ENCODE results near the gene KCNJ12. TPM values are rescaled to one million over a fixed set of nuclear protein-coding genes. Genes with fewer than 3 reads are reported as not detected.
A peak's percentile ranks its signal among the peaks of the same experiment; 100 is the strongest.
"Not testable (repeated sequence)": the region's sequence is repeated elsewhere in the genome, so short reads cannot be mapped to it uniquely, and the experiment has no call there.

Gene KCNJ12
- total RNA-seq, 1 donor from 2014 or later = 6.1 TPM

- H3K36me3 Mint-ChIP-seq (ENCODE audit: low read depth) = no peaks in the 10 kb centered on the region
- no peak for TF ChIP-seq CTCF (conservative IDR thresholded peaks at IDR 0.05)
- H3K9me3 Mint-ChIP-seq = no peaks in the 10 kb centered on the region
- H3K4me3 Mint-ChIP-seq = no peak overlapping the region
- no peaks in the 10 kb centered on the region for H3K4me1 Mint-ChIP-seq
- no peaks in the 10 kb centered on the region for H3K27me3 Mint-ChIP-seq (ENCODE audit: low read depth)
- DNase-seq (ENCODE audit: low read depth, low spot score) = no peak
- H3K27ac Mint-ChIP-seq (ENCODE audit: unreplicated experiment) = no peak overlapping the region
Measured at GRCh38 chr17:21425321-21425720, 49.2 kb downstream of the KCNJ12 start.

GRCh38 chr17:21425736-21426135 is 49.6 kb downstream of the KCNJ12 start:
- H3K9me3 Mint-ChIP-seq = no peaks in the 10 kb centered on the region
- H3K36me3 Mint-ChIP-seq (ENCODE audit: low read depth) = no peaks in the 10 kb centered on the region
- no peaks in the 10 kb centered on the region for H3K27me3 Mint-ChIP-seq (ENCODE audit: low read depth)
- no peak for TF ChIP-seq CTCF (conservative IDR thresholded peaks at IDR 0.05)
- no peak for DNase-seq (ENCODE audit: low read depth, low spot score)
- H3K4me1 Mint-ChIP-seq = no peaks in the 10 kb centered on the region
- no peak overlapping the region for H3K4me3 Mint-ChIP-seq
- no peak overlapping the region for H3K27ac Mint-ChIP-seq (ENCODE audit: unreplicated experiment)

- not testable (repeated sequence) for H3K27ac Mint-ChIP-seq (ENCODE audit: unreplicated experiment); H3K9me3 Mint-ChIP-seq; DNase-seq (ENCODE audit: low read depth, low spot score); H3K36me3 Mint-ChIP-seq (ENCODE audit: low read depth); H3K27me3 Mint-ChIP-seq (ENCODE audit: low read depth); H3K4me1 Mint-ChIP-seq; H3K4me3 Mint-ChIP-seq
Measured at GRCh38 chr17:21426246-21426645, 50.1 kb downstream of the KCNJ12 start.

- not testable (repeated sequence) for DNase-seq (ENCODE audit: low read depth, low spot score); H3K4me3 Mint-ChIP-seq; H3K9me3 Mint-ChIP-seq; H3K36me3 Mint-ChIP-seq (ENCODE audit: low read depth); H3K27ac Mint-ChIP-seq (ENCODE audit: unreplicated experiment); H3K27me3 Mint-ChIP-seq (ENCODE audit: low read depth); H3K4me1 Mint-ChIP-seq
Measured at GRCh38 chr17:21426876-21427275, 50.7 kb downstream of the KCNJ12 start.

- H3K4me1 Mint-ChIP-seq; H3K27me3 Mint-ChIP-seq (ENCODE audit: low read depth); DNase-seq (ENCODE audit: low read depth, low spot score); H3K4me3 Mint-ChIP-seq; H3K9me3 Mint-ChIP-seq; H3K36me3 Mint-ChIP-seq (ENCODE audit: low read depth); H3K27ac Mint-ChIP-seq (ENCODE audit: unreplicated experiment): not testable (repeated sequence)
Measured at GRCh38 chr17:21427727-21428126, 51.6 kb downstream of the KCNJ12 start.

- H3K27me3 Mint-ChIP-seq (ENCODE audit: low read depth); H3K4me1 Mint-ChIP-seq; H3K36me3 Mint-ChIP-seq (ENCODE audit: low read depth); H3K27ac Mint-ChIP-seq (ENCODE audit: unreplicated experiment); H3K9me3 Mint-ChIP-seq; H3K4me3 Mint-ChIP-seq; DNase-seq (ENCODE audit: low read depth, low spot score): not testable (repeated sequence)
Measured at GRCh38 chr17:21428752-21429424, 52.7 kb downstream of the KCNJ12 start.

GRCh38 chr17:21429921-21430628 is 53.9 kb downstream of the KCNJ12 start:
- not testable (repeated sequence) for H3K36me3 Mint-ChIP-seq (ENCODE audit: low read depth); H3K27ac Mint-ChIP-seq (ENCODE audit: unreplicated experiment); H3K27me3 Mint-ChIP-seq (ENCODE audit: low read depth); DNase-seq (ENCODE audit: low read depth, low spot score); H3K4me1 Mint-ChIP-seq; H3K9me3 Mint-ChIP-seq; H3K4me3 Mint-ChIP-seq

GRCh38 chr17:21433971-21434370 is 57.8 kb downstream of the KCNJ12 start:
- H3K4me1 Mint-ChIP-seq; H3K4me3 Mint-ChIP-seq; H3K27me3 Mint-ChIP-seq (ENCODE audit: low read depth); H3K27ac Mint-ChIP-seq (ENCODE audit: unreplicated experiment); H3K36me3 Mint-ChIP-seq (ENCODE audit: low read depth); DNase-seq (ENCODE audit: low read depth, low spot score); H3K9me3 Mint-ChIP-seq: not testable (repeated sequence)

- H3K4me3 Mint-ChIP-seq; H3K27ac Mint-ChIP-seq (ENCODE audit: unreplicated experiment); DNase-seq (ENCODE audit: low read depth, low spot score); H3K36me3 Mint-ChIP-seq (ENCODE audit: low read depth); H3K27me3 Mint-ChIP-seq (ENCODE audit: low read depth); H3K9me3 Mint-ChIP-seq; H3K4me1 Mint-ChIP-seq: not testable (repeated sequence)
Measured at GRCh38 chr17:21434976-21435375, 58.8 kb downstream of the KCNJ12 start.

GRCh38 chr17:21436481-21436880 is 60.3 kb downstream of the KCNJ12 start:
- not testable (repeated sequence) for H3K4me3 Mint-ChIP-seq; H3K9me3 Mint-ChIP-seq; H3K27me3 Mint-ChIP-seq (ENCODE audit: low read depth); H3K27ac Mint-ChIP-seq (ENCODE audit: unreplicated experiment); H3K36me3 Mint-ChIP-seq (ENCODE audit: low read depth); H3K4me1 Mint-ChIP-seq; DNase-seq (ENCODE audit: low read depth, low spot score)

- DNase-seq (ENCODE audit: low read depth, low spot score); H3K4me1 Mint-ChIP-seq; H3K36me3 Mint-ChIP-seq (ENCODE audit: low read depth); H3K4me3 Mint-ChIP-seq; H3K27me3 Mint-ChIP-seq (ENCODE audit: low read depth); H3K9me3 Mint-ChIP-seq: not testable (repeated sequence)
- peak overlapping the region; percentile 73 for H3K27ac Mint-ChIP-seq (ENCODE audit: unreplicated experiment)
Measured at GRCh38 chr17:21436883-21437836, 61.0 kb downstream of the KCNJ12 start.
